Putamen (tissue), 1 donor: ENCODE measurements around the gene GSG1L2.
"Not testable (repeated sequence)": the region's sequence is repeated elsewhere in the genome, so short reads cannot be mapped to it uniquely, and the experiment has no call there.

Source experiments
- DNase-seq: peaks from one replicate; pipeline ENCODE4 v3.0.0-alpha.2; 2016; ENCODE audit warnings: low spot score

GSG1L2 gene

GRCh38 chr17:9790316-9790715, 31.6 kb downstream of the GSG1L2 start:
- DNase-seq, result no peak

- DNase-seq, result no peak
These were observed 33.3 kb downstream of the GSG1L2 start for GRCh38 chr17:9788601-9789000.

- DNase-seq, result no peak
These were observed 37.3 kb downstream of the GSG1L2 start for GRCh38 chr17:9784544-9784943.

GRCh38 chr17:9783465-9783864, 38.4 kb downstream of the GSG1L2 start:
- not testable (repeated sequence) for DNase-seq

GRCh38 chr17:9783050-9783449, 38.8 kb downstream of the GSG1L2 start:
- no peak for DNase-seq

- no peak for DNase-seq
These were observed 41.3 kb downstream of the GSG1L2 start for GRCh38 chr17:9780552-9780951.

- no peak for DNase-seq
These were observed 45.0 kb downstream of the GSG1L2 start for GRCh38 chr17:9776911-9777310.

- DNase-seq, result no peak
These were observed 49.2 kb downstream of the GSG1L2 start for GRCh38 chr17:9772658-9773057.

GRCh38 chr17:9771465-9771864, 50.4 kb downstream of the GSG1L2 start:
- no peak for DNase-seq

GRCh38 chr17:9769036-9769695, 52.7 kb downstream of the GSG1L2 start:
- DNase-seq, result no peak

GRCh38 chr17:9768381-9768934, 53.4 kb downstream of the GSG1L2 start:
- DNase-seq, result no peak

- DNase-seq, result no peak
These were observed 54.4 kb downstream of the GSG1L2 start for GRCh38 chr17:9767432-9767991.

GRCh38 chr17:9766970-9767369, 54.9 kb downstream of the GSG1L2 start:
- DNase-seq, result no peak

- no peak for DNase-seq
These were observed 56.6 kb downstream of the GSG1L2 start for GRCh38 chr17:9765322-9765721.

- no peak for DNase-seq
These were observed 58.2 kb downstream of the GSG1L2 start for GRCh38 chr17:9763643-9764042.

GRCh38 chr17:9760266-9760665, 61.6 kb downstream of the GSG1L2 start:
- no peak for DNase-seq

GRCh38 chr17:9755083-9755482, 66.8 kb downstream of the GSG1L2 start:
- no peak for DNase-seq
